22Rv1 (cell line): Measurements from ENCODE around the gene SNX13.

Experiments used
- ZFX ChIP-seq: fragments of 450-650 bp; IDR thresholded peaks from 2 replicates; pipeline ENCODE4 v1.6.1; 2017; ENCODE audit warnings: antibody characterized with exemption, borderline replicate concordance
- TF ChIP-seq, protein P1 (sequence below): fragments of 450-650 bp; IDR thresholded peaks from 2 replicates; pipeline ENCODE4 v1.5.1; 2017; ENCODE audit warnings: mild to moderate bottlenecking

DNA sequence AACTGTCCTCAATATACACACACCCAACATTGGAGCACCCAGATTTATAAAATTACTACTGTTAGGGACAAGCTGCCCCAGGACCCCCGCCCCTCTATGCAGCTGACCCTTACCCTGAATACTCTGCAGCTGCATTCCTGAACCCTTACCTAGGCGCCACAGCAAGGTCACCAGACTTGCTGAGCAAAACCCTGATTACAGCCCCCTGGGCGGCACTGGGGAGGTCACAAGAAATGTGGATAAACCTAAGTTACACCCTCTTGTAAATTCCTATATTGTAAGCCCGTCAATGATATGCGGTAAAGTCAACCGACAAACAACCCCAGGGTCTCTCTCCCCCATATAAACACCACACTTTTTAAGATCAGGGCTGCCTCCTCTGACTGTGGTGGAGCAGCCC is 25.1 kb downstream of the SNX13 start:
- TF ChIP-seq, protein P1, sequence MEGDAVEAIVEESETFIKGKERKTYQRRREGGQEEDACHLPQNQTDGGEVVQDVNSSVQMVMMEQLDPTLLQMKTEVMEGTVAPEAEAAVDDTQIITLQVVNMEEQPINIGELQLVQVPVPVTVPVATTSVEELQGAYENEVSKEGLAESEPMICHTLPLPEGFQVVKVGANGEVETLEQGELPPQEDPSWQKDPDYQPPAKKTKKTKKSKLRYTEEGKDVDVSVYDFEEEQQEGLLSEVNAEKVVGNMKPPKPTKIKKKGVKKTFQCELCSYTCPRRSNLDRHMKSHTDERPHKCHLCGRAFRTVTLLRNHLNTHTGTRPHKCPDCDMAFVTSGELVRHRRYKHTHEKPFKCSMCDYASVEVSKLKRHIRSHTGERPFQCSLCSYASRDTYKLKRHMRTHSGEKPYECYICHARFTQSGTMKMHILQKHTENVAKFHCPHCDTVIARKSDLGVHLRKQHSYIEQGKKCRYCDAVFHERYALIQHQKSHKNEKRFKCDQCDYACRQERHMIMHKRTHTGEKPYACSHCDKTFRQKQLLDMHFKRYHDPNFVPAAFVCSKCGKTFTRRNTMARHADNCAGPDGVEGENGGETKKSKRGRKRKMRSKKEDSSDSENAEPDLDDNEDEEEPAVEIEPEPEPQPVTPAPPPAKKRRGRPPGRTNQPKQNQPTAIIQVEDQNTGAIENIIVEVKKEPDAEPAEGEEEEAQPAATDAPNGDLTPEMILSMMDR, result no peak
- TF ChIP-seq ZFX, result no peak
